PC-9 (cell line): Measurements from ENCODE around the gene POGK. TPM values are rescaled to one million over a fixed set of nuclear protein-coding genes. Genes with fewer than 3 reads are reported as not detected.
A peak's percentile ranks its signal among the peaks of the same experiment; 100 is the strongest.

Experiments used
- BruUV-seq: library from RNA; stranded (reverse); fragments of 400-500 nt; replicated peaks from 2 replicates; lab custom pipeline; 2021; lab: Mats Ljungman, UMichigan
- CTCF ChIA-PET: fragments of 300-600 bp; sonication (Branson Sonifier 250); formaldehyde crosslinking; loops from one replicate; lab custom pipeline; 2022; ENCODE audit warnings: antibody characterized with exemption; lab: Charles Lee
- POLR2A ChIA-PET: fragments of 300-600 bp; sonication (Branson Sonifier 250); formaldehyde crosslinking; loops from one replicate; lab custom pipeline; 2022; ENCODE audit warnings: antibody characterized with exemption; ENCODE audit not compliant: unreplicated experiment; lab: Charles Lee
- DNase-seq, 2 experiments: peaks; one replicate each; pipeline versions ENCODE4 v3.0.0 to v3.0.0-alpha.2; 2015 to 2022; ENCODE audit warnings: mixed read lengths in 1 of 2
- H2AFZ ChIP-seq: fragments of 200-600 bp; sonication (generic); 2 replicates; pipeline ENCODE4 v1.8.1; 2017; ENCODE audit warnings: antibody characterized with exemption
- H3F3A ChIP-seq: fragments of 200-600 bp; sonication (generic); 2 replicates; pipeline ENCODE4 v1.8.1; 2017; ENCODE audit warnings: antibody characterized with exemption, mild to moderate bottlenecking, low read depth; ENCODE audit not compliant: insufficient read depth
- H3K27ac ChIP-seq: fragments of 200-600 bp; sonication (generic); 2 replicates; pipeline ENCODE4 v1.6.1; 2016; ENCODE audit warnings: mixed run types
- H3K27me3 ChIP-seq: fragments of 200-600 bp; sonication (generic); 2 replicates; pipeline ENCODE4 v1.6.1; 2016; ENCODE audit warnings: low read depth, mixed run types; ENCODE audit not compliant: insufficient read depth
- H3K36me3 ChIP-seq: fragments of 200-600 bp; sonication (generic); 2 replicates; pipeline ENCODE4 v1.6.1; 2016; ENCODE audit warnings: low read depth, mixed run types
- H3K4me1 ChIP-seq: fragments of 200-600 bp; sonication (generic); replicated peaks from 2 replicates; pipeline ENCODE4 v1.6.1; 2016; ENCODE audit warnings: mixed run types; ENCODE audit not compliant: insufficient read depth
- H3K4me2 ChIP-seq: fragments of 200-600 bp; sonication (generic); 2 replicates; pipeline ENCODE4 v1.6.1; 2017; ENCODE audit warnings: mixed run types
- H3K4me3 ChIP-seq: fragments of 200-600 bp; sonication (generic); 2 replicates; pipeline ENCODE4 v1.6.1; 2016; ENCODE audit warnings: mixed run types
- H3K79me2 ChIP-seq: fragments of 200-600 bp; sonication (generic); 2 replicates; pipeline ENCODE4 v1.6.1; 2017; ENCODE audit warnings: low read depth, mixed run types
- H3K9me2 ChIP-seq: fragments of 200-600 bp; sonication (generic); 2 replicates; pipeline ENCODE4 v1.8.1; 2017; ENCODE audit warnings: mild to moderate bottlenecking; ENCODE audit not compliant: insufficient read depth
- H3K9me3 ChIP-seq: fragments of 200-600 bp; sonication (generic); 2 replicates; pipeline ENCODE4 v1.8.1; 2016; ENCODE audit warnings: low read depth; ENCODE audit not compliant: insufficient read depth
- H4K20me1 ChIP-seq: fragments of 200-600 bp; sonication (generic); 2 replicates; pipeline ENCODE4 v1.8.1; 2017; ENCODE audit not compliant: insufficient read depth
- CTCF ChIP-seq: fragments of 200-600 bp; sonication (generic); conservative IDR thresholded peaks from 2 replicates; pipeline ENCODE4 v1.6.1; 2017; ENCODE audit warnings: mixed run types, antibody characterized with exemption, mild to moderate bottlenecking, moderate library complexity
- EZH2 ChIP-seq: fragments of 200-600 bp; sonication (generic); IDR thresholded peaks from 2 replicates; pipeline ENCODE4 v1.8.0; 2017; ENCODE audit warnings: antibody characterized with exemption, low read depth
- intact Hi-C: fragments of 100-400 bp; cut with micrococcal nuclease; formaldehyde crosslinking; loops from one replicate; pipeline ENCODE4 v1.10.0; 2022; ENCODE audit not compliant: unreplicated experiment
- total RNA-seq: library from RNA; stranded (reverse); gene quantifications from 2 replicates; pipeline ENCODE4 v1.2.3, GENCODE V29; 2021

POGK gene
- total RNA-seq, 1 experiment from 2014 or later: 17.0 TPM

DNA sequence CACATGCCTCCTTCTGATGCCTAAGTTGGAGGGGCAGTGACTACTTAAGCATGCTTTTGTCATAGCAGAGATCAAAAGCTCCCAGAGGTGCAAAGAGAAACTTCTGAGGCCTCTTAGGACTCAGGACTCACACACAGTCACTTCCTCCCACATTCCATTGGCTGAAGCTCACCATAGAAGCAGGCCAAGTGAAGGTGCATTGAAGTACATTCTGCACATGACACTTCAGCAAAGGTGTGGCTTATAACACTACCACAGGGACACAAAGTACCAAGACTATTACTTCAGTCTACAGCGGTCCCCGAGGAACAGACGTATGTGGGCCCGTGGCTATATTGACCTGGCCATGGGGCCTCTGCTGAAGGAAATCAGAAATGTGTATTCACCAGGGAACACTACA lies 2.5 kb upstream of the POGK start:
- DNase-seq: peak in 1 of 2 experiments; percentile 48
- Histone ChIP-seq H2AFZ (no peak overlapping the region), H3K4me2 (no peak overlapping the region), H3F3A (peaks cover 3% of the 10 kb centered on the region), H4K20me1 (0 out of 2 replicates have a peak, but pooled peaks cover 6% of the 10 kb centered on the region), H3K27ac (no peak overlapping the region), H3K79me2 (peaks cover 18% of the 10 kb centered on the region), H3K36me3 (peaks cover 9% of the 10 kb centered on the region), H3K4me3 (no peak overlapping the region), H3K27me3 (peaks cover 29% of the 10 kb centered on the region), H3K9me2 (no peaks in the 10 kb centered on the region), H3K9me3 (no peaks in the 10 kb centered on the region), H3K4me1 (peaks cover 7% of the 10 kb centered on the region)
- TF ChIP-seq EZH2 (no peak), CTCF (no peak)
- POLR2A ChIA-PET: no interaction called here
- intact Hi-C loops: no loop called here
- CTCF ChIA-PET: no interaction called here
- BruUV-seq: no TSS peak

- Histone ChIP-seq H3K9me3 (no peaks in the 10 kb centered on the region), H2AFZ (peak overlapping the region; percentile 72), H3F3A (peaks cover 3% of the 10 kb centered on the region), H3K4me3 (peak overlapping the region; percentile 74), H3K36me3 (peaks cover 31% of the 10 kb centered on the region), H3K27ac (no peak overlapping the region), H4K20me1 (peaks cover 10% of the 10 kb centered on the region; the same call in 1 of the 2 replicates), H3K4me1 (peaks cover 7% of the 10 kb centered on the region), H3K9me2 (no peaks in the 10 kb centered on the region), H3K79me2 (peaks cover 30% of the 10 kb centered on the region), H3K27me3 (no peaks in the 10 kb centered on the region), H3K4me2 (peak overlapping the region; percentile 78)
- ChIA-PET POLR2A (interaction anchor here (0.6 to 1.0 kb wide), 4 partner anchors 21 to 349 kb away, joined by 3 to 8 read pairs (median 4); partner anchors contain the start of gene TADA1), CTCF (interaction anchor here (0.8 kb wide), 1 partner anchor 37 kb away, joined by 3 read pairs; the partner anchor contains the start of gene TADA1)
- no TSS peak for BruUV-seq
- intact Hi-C loops: loop anchor here (2.0 kb wide), 1 partner anchor 37 kb away; the partner anchor contains the start of gene TADA1
- no peak for TF ChIP-seq EZH2
- peak; percentile 43 to 49 for DNase-seq
Observed at GRCh38 chr1:166839600-166840308, 479 bp downstream of the POGK start.

DNA sequence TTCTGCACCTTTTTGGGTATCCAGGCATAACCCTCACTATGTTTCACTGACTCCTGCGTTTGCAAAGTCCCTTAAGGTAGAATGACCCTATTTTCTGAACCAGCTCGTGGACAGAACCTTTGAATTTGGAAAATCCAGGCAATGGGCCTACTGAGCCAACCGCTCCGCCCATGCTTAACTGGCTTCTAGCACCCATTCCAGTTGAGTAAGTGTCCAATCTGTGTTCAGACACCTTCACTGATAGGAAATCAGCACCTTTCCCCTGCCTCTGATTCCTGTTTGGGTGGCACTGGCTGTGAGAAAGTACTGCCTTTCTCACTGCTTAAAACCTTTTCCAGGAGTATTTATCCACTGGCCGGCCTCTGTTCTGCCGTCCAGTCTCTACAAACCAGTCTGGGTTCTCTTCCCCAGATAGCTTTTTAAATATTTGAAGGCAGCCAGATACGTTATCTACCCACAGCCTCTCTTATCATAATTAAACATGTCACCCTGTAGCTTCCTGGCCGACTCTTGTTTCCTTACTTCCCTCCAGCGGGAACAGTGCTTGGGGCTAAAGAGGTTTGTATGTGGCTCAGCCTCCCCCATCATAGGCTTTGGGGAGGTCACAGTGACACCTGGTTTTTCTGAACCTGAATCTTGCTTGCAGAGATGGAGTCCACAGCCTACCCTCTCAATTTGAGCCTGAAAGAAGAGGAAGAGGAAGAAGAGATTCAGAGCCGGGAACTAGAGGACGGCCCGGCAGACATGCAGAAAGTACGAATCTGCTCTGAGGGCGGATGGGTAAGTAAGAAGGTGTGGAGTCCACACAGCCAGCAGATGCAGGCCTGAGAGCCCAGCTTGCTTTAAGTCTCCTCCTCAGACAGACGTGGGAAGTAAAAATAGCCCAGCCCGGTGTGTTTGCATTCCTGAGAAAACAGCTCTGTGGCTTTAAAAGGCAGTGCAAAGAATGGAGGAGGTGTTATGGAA lies 1.3 kb downstream of the POGK start:
- Histone ChIP-seq H3K9me3 (no peaks in the 10 kb centered on the region), H3F3A (peaks cover 3% of the 10 kb centered on the region), H3K36me3 (peaks cover 33% of the 10 kb centered on the region), H3K9me2 (no peaks in the 10 kb centered on the region), H3K27ac (no peak overlapping the region), H3K4me3 (peak overlapping the region; percentile 67), H3K27me3 (no peaks in the 10 kb centered on the region), H2AFZ (peak overlapping the region; percentile 72; the same call in 1 of the 2 replicates), H3K4me2 (peak overlapping the region; percentile 78), H4K20me1 (peaks cover 13% of the 10 kb centered on the region; the same call in 1 of the 2 replicates), H3K4me1 (peaks cover 7% of the 10 kb centered on the region), H3K79me2 (peaks cover 31% of the 10 kb centered on the region)
- TSS peak; percentile 68 for BruUV-seq
- no peak for TF ChIP-seq CTCF
- no peak for TF ChIP-seq EZH2
- ChIA-PET CTCF (no interaction called here), POLR2A (interaction anchor here (0.7 kb wide), 1 partner anchor 1179 kb away, joined by 3 read pairs; no protein-coding TSS in a partner anchor)
- intact Hi-C loops: no loop called here
- DNase-seq: no peak
